SH-SY5Y (cell line): ENCODE data around the gene GBX1.

Experiments
- GATA2 ChIP-seq: IDR thresholded peaks from 2 replicates; pipeline ENCODE4 v1.6.1; 2011; ENCODE audit warnings: mild to moderate bottlenecking, low read depth, low read length
- GATA3 ChIP-seq: IDR thresholded peaks from 2 replicates; pipeline ENCODE4 v1.6.1; 2011; ENCODE audit warnings: low read depth, mild to moderate bottlenecking, low read length, moderate library complexity

- no peak for TF ChIP-seq GATA2
- no peak for TF ChIP-seq GATA3
Measured at GRCh38 chr7:151101621-151102396, 65.7 kb downstream of the GBX1 start.
